Epithelial cell of prostate (primary cell): ENCODE results near the gene ANO7.

Experiments used
- DNase-seq: peaks from one replicate; pipeline ENCODE4 v3.0.0-alpha.2; 2011; ENCODE audit warnings: low read depth, low spot score
- H3K27ac ChIP-seq: fragments of 450-650 bp; 2 replicates; pipeline ENCODE4 v1.5.1; 2017; ENCODE audit warnings: mild to moderate bottlenecking

Gene ANO7

DNA sequence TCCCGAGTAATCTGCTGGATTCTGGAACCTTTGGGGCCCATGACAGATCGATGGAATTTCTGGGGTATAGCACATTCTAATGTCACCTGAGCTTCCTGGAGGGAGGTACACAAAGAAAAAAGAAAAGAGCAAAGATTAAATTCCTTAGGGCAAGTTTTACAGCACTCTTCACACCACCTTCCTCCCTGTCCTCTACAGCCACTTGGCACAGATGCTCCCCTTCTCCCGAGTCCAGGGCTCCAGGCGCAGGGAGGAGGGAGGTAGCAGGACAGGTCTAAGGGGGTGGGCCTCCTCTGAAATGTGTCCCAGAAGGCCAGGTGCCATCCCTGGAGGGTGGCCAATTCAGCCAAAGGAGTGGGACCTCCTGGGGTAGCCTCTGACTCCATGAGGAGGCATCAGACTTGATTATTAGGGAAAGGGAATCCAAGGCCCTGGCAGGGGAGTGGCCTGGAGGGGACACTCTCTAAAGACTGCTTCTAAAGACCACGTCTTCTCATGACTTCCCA is 50.3 kb downstream of the ANO7 start:
- no peak overlapping the region for H3K27ac ChIP-seq
- DNase-seq, result no peak

GRCh38 chr2:241239552-241240202 is 51.2 kb downstream of the ANO7 start:
- DNase-seq, result no peak
- no peak overlapping the region for H3K27ac ChIP-seq

GRCh38 chr2:241240320-241241004 is 52.0 kb downstream of the ANO7 start:
- no peak overlapping the region for H3K27ac ChIP-seq
- no peak for DNase-seq

GRCh38 chr2:241241669-241242068 is 53.2 kb downstream of the ANO7 start:
- H3K27ac ChIP-seq, result no peak overlapping the region
- no peak for DNase-seq

DNA sequence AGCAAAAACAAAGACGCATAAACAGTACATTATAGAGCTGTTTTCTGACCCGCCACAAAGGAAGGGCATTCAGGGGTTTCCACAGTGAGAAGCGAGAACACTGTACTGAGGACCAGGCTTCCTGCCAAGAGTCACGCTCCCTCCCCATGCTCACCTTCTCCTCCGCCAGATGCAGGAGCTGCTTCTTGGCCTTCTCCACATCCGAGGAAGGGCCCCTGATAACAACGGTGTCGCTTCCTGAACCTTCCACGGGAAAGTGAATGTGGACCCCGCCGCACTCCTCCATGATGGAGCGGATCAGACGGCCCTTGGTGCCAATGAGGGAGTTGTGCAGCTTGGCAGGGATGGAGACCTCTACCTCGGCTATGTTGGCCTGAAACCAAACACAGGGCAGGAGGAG is 53.8 kb downstream of the ANO7 start:
- H3K27ac ChIP-seq, result no peak overlapping the region
- DNase-seq, result no peak

GRCh38 chr2:241244368-241244767 is 55.9 kb downstream of the ANO7 start:
- DNase-seq, result no peak

GRCh38 chr2:241248289-241248688 is 59.8 kb downstream of the ANO7 start:
- no peak overlapping the region for H3K27ac ChIP-seq
- DNase-seq, result no peak

More at GRCh38 chr2:241244368-241244767, 55.9 kb downstream of the ANO7 start:
- H3K27ac ChIP-seq, result no peak overlapping the region

DNA sequence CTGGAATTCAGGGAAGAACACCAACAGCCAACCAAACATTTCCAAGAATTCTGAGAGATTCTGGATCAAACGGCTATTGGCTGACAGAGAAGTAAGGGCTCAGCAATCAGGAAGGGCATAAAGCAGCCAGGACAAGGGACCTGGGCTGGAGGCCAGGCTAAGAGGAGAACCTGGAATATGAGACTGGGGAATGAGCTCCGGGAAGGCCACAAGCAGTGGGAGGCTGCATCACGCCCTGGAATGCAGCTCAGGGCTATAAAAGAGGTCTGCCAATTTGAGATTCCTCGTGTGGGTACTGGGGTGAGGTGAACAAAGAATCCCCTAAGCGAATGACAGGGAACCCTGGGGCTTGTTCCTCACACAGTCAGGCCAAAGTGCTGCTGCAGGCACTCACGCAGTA is 60.4 kb downstream of the ANO7 start:
- DNase-seq, result no peak
- H3K27ac ChIP-seq, result no peak overlapping the region

- no peak overlapping the region for H3K27ac ChIP-seq
- no peak for DNase-seq
Observed at GRCh38 chr2:241249654-241250053, 61.2 kb downstream of the ANO7 start.

DNA sequence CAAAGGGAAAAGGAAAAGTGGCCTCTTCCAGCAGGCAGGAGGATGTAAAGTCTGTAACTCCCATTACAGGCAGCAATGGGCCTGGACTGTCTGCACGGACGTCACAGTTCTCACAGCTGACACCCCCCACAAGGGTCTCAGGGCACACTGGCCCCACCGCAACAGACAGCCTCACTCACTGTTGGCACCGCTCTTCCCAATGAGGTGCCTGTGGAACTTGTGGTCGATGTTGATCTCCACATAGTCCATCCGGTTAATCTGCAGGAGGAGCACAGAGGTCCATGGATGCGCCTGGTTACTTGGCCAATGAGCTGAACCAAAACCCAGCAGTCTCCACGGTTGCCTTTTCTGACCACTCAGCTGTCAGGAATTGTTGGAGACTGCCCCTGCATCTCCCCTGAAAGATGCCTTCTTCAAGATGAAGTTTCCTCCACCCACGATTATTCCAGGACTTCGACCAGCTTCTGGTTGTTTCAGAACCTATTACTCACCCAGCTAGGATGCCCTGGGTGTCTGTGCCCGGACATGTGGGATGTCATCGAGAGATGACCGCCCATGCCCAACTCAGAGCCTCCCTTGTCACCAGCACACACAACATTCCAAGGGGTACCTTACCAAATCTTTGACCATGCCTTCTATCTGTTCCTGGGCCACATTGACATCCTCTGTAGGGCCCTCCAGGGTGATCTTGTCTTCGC is 64.5 kb downstream of the ANO7 start:
- H3K27ac ChIP-seq, result no peak overlapping the region
- DNase-seq, result no peak

GRCh38 chr2:241254904-241255351 is 66.5 kb downstream of the ANO7 start:
- no peak for DNase-seq
- H3K27ac ChIP-seq, result no peak overlapping the region

DNA sequence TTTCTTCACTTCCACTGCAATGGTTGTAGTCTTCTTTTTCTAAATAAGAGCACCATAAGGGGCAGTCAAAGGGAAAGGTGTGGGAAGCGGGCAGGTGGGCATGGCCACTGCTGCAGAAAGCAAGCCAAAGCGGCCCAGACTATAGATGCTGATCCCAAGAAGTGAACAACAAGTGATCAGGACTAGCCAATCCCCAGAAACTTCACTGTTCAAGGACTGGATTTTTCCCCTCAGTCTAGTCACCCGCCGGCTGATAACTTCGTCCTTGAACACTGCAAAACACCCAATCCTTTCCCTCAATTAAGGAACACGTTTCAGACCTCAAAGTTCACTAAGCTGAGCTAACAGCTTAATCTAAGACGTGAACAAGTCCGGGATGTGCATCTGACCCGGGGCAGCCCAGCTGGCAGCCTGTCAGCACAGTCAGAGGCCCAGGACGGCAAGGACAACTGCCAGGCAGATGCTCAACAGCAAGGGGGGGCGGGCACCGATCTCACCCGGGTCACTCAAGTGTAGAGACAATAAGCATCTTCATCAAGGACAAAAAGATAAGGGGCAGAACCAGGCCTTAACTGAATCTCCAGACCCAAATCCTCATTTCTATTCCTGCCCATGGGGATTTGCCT is 67.2 kb downstream of the ANO7 start:
- no peak overlapping the region for H3K27ac ChIP-seq
- no peak for DNase-seq

GRCh38 chr2:241256168-241256545 is 67.7 kb downstream of the ANO7 start:
- no peak for DNase-seq
- H3K27ac ChIP-seq, result no peak overlapping the region

DNA sequence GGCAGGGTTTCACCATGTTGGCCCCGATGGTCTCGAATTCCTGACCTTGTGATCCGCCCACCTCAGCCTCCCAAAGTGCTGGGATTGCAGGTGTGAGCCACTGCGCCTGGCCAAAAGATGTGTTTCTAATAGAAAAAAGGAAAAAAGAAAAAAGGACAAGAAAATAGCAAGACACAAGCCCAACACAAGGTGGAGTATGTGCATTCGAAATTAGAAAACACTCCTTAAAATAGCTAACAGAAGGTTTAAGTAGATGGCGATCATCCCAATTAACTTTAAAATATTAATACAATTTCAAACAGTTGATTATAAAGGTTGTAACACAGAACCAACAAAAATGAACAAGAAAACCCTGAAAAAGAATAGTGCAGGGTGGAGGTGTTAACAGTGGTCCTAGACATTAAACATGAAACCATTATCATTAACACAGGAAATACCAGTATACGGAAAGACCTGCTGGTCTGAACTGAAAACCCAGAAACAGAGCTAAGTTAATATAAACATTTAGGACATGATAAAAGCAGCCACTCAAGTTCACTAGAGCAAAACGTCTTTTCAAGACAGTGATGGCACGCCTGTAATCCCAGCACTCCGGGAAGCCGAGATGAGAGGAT is 69.0 kb downstream of the ANO7 start:
- H3K27ac ChIP-seq, result no peak overlapping the region
- DNase-seq, result no peak

- no peak for DNase-seq
- H3K27ac ChIP-seq, result no peak overlapping the region
Observed at GRCh38 chr2:241258505-241259280, 70.2 kb downstream of the ANO7 start.

DNA sequence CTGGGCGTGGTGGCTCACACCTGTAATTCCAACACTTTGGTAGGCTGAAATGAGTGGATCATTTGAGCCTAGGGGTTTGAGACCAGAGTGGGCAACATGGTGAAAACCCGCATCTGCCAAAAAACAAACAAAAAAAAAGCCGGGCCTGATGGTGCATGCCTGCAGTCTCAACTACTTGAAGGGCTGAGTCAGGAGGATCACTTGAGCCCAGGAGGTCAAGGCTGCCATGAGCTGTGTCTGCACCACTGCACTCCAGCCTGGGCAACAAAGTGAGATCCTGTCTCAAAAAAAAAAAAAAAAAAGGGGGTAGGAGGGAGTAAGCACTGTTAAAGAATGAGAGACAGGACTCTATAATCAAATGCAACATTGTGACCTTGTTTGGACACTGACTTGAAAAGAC is 72.4 kb downstream of the ANO7 start:
- no peak for DNase-seq
- H3K27ac ChIP-seq, result no peak overlapping the region

DNA sequence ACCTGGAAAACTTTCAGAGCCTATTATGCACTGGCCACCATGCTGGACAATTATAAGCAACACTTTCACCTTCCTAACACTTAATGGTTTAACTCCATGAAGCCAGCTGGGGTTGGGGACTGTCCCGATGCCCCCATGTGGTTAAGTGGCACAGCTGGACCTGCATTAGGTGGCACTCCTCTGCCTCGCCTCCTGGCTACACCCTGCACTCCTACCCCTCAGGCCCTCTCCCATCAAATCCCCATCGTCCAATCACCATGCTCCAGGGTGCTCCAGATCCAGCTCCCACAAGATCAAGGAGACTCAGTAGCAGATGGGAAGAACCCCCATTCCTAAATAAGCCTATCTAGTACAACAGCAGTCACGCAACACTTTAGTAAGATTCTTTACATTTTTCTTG is 73.2 kb downstream of the ANO7 start:
- no peak overlapping the region for H3K27ac ChIP-seq
- no peak for DNase-seq

- DNase-seq, result no peak
- H3K27ac ChIP-seq, result no peak overlapping the region
Observed at GRCh38 chr2:241263061-241263460, 74.6 kb downstream of the ANO7 start.

DNA sequence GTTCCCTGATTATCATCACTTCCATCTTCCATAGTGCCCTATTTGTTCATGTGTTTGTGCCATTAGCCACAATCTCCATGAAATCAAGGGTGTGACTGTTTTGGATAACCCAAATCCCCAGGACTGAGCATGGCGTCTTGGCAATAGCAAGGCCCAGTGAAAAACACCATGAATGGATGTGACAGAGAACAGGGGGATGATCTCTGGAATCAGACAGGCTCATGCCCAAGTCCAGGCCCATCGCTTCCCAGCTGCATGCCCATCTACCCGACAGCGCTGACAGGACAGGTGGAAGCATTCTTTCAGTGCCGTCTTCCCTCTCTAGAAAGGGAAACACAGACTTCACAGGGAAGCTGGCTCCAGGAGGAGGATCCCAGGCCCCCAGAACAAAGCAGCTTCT is 77.0 kb downstream of the ANO7 start:
- no peak for DNase-seq

More for the DNA sequence above, 77.0 kb downstream of the ANO7 start:
- no peak overlapping the region for H3K27ac ChIP-seq
